Osteoblast (primary cell): ENCODE measurements around the gene TUBA3E. TPM values are rescaled to one million over a fixed set of nuclear protein-coding genes. Genes with fewer than 3 reads are reported as not detected.
"Not testable (repeated sequence)": the region's sequence is repeated elsewhere in the genome, so short reads cannot be mapped to it uniquely, and the experiment has no call there.

Experiments
- DNase-seq: peaks from one replicate; pipeline ENCODE4 v3.0.0; 2011; ENCODE audit warnings: low spot score, mixed read lengths; ENCODE audit not compliant: insufficient read length; ENCODE audit errors: missing footprints
- H2AFZ ChIP-seq: 2 replicates; pipeline ENCODE4 v1.6.0; 2011; ENCODE audit warnings: mild to moderate bottlenecking, low read length
- H3K27ac ChIP-seq: 2 replicates; pipeline ENCODE4 v1.5.1; 2011; ENCODE audit warnings: mild to moderate bottlenecking, low read depth, low read length, moderate library complexity
- H3K27me3 ChIP-seq: 2 replicates; pipeline ENCODE4 v1.6.0; 2012; ENCODE audit warnings: mild to moderate bottlenecking, control low read depth, inconsistent platforms, low read length, moderate library complexity; ENCODE audit not compliant: insufficient read depth
- H3K36me3 ChIP-seq: 2 replicates; pipeline ENCODE4 v1.5.1; 2011; ENCODE audit warnings: mild to moderate bottlenecking, low read length, control low read depth, moderate library complexity; ENCODE audit not compliant: insufficient read depth
- H3K4me1 ChIP-seq: 2 replicates; pipeline ENCODE4 v1.5.1; 2011; ENCODE audit warnings: mild to moderate bottlenecking, low read length, control low read depth, moderate library complexity; ENCODE audit not compliant: insufficient read depth
- H3K4me2 ChIP-seq: 2 replicates; pipeline ENCODE4 v1.6.0; 2011; ENCODE audit warnings: mild to moderate bottlenecking, low read length; ENCODE audit not compliant: insufficient read depth
- H3K4me3 ChIP-seq: fragments of 200-600 bp; sonication (generic); 3 replicates; pipeline ENCODE4 v1.5.1; 2012; ENCODE audit warnings: mild to moderate bottlenecking, low read length, inconsistent platforms; ENCODE audit not compliant: insufficient read depth
- H3K79me2 ChIP-seq: 2 replicates; pipeline ENCODE4 v1.6.0; 2012; ENCODE audit warnings: mild to moderate bottlenecking, low read length, control low read depth, inconsistent platforms; ENCODE audit not compliant: insufficient read depth
- H3K9me3 ChIP-seq: 2 replicates; pipeline ENCODE4 v1.5.1; 2011; ENCODE audit warnings: low read depth, low read length, control low read depth
- H4K20me1 ChIP-seq: 2 replicates; pipeline ENCODE4 v1.6.0; 2012; ENCODE audit warnings: mild to moderate bottlenecking, low read length, control low read depth; ENCODE audit not compliant: insufficient read depth
- total RNA-seq: library from RNA; depleted of rRNA; stranded (reverse); fragments of >200 nt; gene quantifications from 2 replicates; pipeline ENCODE4 v1.2.3, GENCODE V29; 2012
- TF ChIP-seq, protein P1 (sequence below): IDR thresholded peaks from 2 replicates; pipeline ENCODE4 v1.5.1; 2011; ENCODE audit warnings: mild to moderate bottlenecking, low read depth, low read length, moderate library complexity; ENCODE audit errors: extremely low read depth

TUBA3E gene
- total RNA-seq, 1 donor: not detected

- H2AFZ ChIP-seq: no peak overlapping the region
- no peaks in the 10 kb centered on the region for H3K27me3 ChIP-seq
- H3K4me2 ChIP-seq: peak overlapping the region; percentile 87
- peak; percentile 47 for DNase-seq
- no peaks in the 10 kb centered on the region for H3K9me3 ChIP-seq
- H3K27ac ChIP-seq: no peak overlapping the region
- peaks cover 6% of the 10 kb centered on the region for H3K4me1 ChIP-seq
- TF ChIP-seq, protein P1, sequence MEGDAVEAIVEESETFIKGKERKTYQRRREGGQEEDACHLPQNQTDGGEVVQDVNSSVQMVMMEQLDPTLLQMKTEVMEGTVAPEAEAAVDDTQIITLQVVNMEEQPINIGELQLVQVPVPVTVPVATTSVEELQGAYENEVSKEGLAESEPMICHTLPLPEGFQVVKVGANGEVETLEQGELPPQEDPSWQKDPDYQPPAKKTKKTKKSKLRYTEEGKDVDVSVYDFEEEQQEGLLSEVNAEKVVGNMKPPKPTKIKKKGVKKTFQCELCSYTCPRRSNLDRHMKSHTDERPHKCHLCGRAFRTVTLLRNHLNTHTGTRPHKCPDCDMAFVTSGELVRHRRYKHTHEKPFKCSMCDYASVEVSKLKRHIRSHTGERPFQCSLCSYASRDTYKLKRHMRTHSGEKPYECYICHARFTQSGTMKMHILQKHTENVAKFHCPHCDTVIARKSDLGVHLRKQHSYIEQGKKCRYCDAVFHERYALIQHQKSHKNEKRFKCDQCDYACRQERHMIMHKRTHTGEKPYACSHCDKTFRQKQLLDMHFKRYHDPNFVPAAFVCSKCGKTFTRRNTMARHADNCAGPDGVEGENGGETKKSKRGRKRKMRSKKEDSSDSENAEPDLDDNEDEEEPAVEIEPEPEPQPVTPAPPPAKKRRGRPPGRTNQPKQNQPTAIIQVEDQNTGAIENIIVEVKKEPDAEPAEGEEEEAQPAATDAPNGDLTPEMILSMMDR: no peak
- peak overlapping the region; percentile 74 for H3K4me3 ChIP-seq
- no peaks in the 10 kb centered on the region for H4K20me1 ChIP-seq
- H3K36me3 ChIP-seq: no peaks in the 10 kb centered on the region
- H3K79me2 ChIP-seq: peaks cover 55% of the 10 kb centered on the region
Observed at GRCh38 chr2:130183512-130184373, 14.5 kb downstream of the TUBA3E start.

- peak; percentile 82 for DNase-seq
- H3K9me3 ChIP-seq, H3K4me1 ChIP-seq, H3K36me3 ChIP-seq, H3K27me3 ChIP-seq, H4K20me1 ChIP-seq: not testable (repeated sequence)
- Histone ChIP-seq H3K4me2 (peak overlapping the region; percentile 87), H3K4me3 (peak overlapping the region; percentile 74), H2AFZ (peak overlapping the region; percentile 74), H3K27ac (peak overlapping the region; percentile 45), H3K79me2 (peaks cover 63% of the 10 kb centered on the region)
Observed at GRCh38 chr2:130182826-130183511, 15.3 kb downstream of the TUBA3E start.

- H3K27me3 ChIP-seq, H3K4me1 ChIP-seq, H3K9me3 ChIP-seq, H4K20me1 ChIP-seq, H3K36me3 ChIP-seq: not testable (repeated sequence)
- Histone ChIP-seq H3K4me3 (peak within 1 kb of the TSS; percentile 89), H3K27ac (peak within 1 kb of the TSS; percentile 86), H3K79me2 (peaks cover 72% of the 10 kb centered on the region), H3K4me2 (peak within 1 kb of the TSS; percentile 87), H2AFZ (peak within 1 kb of the TSS; percentile 89)
- peak; percentile 99 for DNase-seq
- TF ChIP-seq, protein P1: peak; percentile 47
Observed at GRCh38 chr2:130181880-130182682, 16.2 kb downstream of the TUBA3E start, which contains the start of gene MZT2B. TSS of gene MZT2B (plus strand) at chr2:130182262. CDS start at chr2:130182283, 21 bp downstream.

- H3K27ac ChIP-seq: peak within 1 kb of the TSS; percentile 86
- peaks cover 3% of the 10 kb centered on the region for H3K36me3 ChIP-seq
- peaks cover 77% of the 10 kb centered on the region for H3K79me2 ChIP-seq
- H3K4me1 ChIP-seq: peaks cover 6% of the 10 kb centered on the region
- TF ChIP-seq, protein P1: no peak
- no peaks in the 10 kb centered on the region for H3K27me3 ChIP-seq
- H3K9me3 ChIP-seq: no peaks in the 10 kb centered on the region
- peak within 1 kb of the TSS; percentile 89 for H2AFZ ChIP-seq
- peaks cover 2% of the 10 kb centered on the region for H4K20me1 ChIP-seq
- DNase-seq: peak; percentile 98
- H3K4me2 ChIP-seq: peak within 1 kb of the TSS; percentile 84
- peak within 1 kb of the TSS; percentile 89 for H3K4me3 ChIP-seq
Observed at GRCh38 chr2:130181325-130181879, 16.8 kb downstream of the TUBA3E start, which contains the start of gene SMPD4. TSS of gene SMPD4 (minus strand) at chr2:130181602. CDS start at chr2:130176592, 5,010 bp downstream.

GRCh38 chr2:130180404-130181324 is 17.6 kb downstream of the TUBA3E start:
- not testable (repeated sequence) for H4K20me1 ChIP-seq, H3K4me1 ChIP-seq, H3K9me3 ChIP-seq, H3K27me3 ChIP-seq, H3K36me3 ChIP-seq
- peak overlapping the region; percentile 89 for H3K4me3 ChIP-seq
- peaks cover 76% of the 10 kb centered on the region for H3K79me2 ChIP-seq
- peak overlapping the region; percentile 73 for H2AFZ ChIP-seq
- H3K4me2 ChIP-seq: peak overlapping the region; percentile 84
- H3K27ac ChIP-seq: peak overlapping the region; percentile 86
- DNase-seq: peak; percentile 52
